Activated T-cell treated with anti-CD3 and anti-CD28 coated beads for 4 hours (primary cell): ENCODE results near the gene TRAPPC2L.
"Not testable (repeated sequence)": the region's sequence is repeated elsewhere in the genome, so short reads cannot be mapped to it uniquely, and the experiment has no call there.

Experiments
- DNase-seq: peaks from one replicate; pipeline ENCODE4 v3.0.0-alpha.2; 2020

TRAPPC2L gene

DNA sequence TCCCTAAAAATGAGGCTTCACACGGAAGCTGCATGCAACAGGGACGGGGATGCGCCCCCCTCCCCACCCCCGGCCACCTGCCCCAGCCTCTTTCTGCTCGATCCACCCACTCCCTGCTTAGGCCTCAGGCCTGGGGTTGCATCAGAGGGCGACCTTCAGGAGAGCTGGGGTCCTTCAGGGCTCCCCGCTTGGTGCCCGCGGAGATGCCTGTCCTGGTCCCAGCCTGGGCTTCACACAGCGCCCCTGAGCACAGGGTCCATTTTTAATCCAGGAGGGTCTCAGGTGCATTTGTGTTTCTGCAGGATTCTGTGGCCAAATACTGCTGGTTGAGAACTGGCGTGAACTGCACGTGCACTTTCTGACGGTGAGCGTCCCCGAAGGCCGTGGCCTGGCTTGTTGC, 37.8 kb upstream of the TRAPPC2L start:
- no peak for DNase-seq

- DNase-seq, result no peak
These were observed 36.4 kb upstream of the TRAPPC2L start for GRCh38 chr16:88820385-88821025.

DNA sequence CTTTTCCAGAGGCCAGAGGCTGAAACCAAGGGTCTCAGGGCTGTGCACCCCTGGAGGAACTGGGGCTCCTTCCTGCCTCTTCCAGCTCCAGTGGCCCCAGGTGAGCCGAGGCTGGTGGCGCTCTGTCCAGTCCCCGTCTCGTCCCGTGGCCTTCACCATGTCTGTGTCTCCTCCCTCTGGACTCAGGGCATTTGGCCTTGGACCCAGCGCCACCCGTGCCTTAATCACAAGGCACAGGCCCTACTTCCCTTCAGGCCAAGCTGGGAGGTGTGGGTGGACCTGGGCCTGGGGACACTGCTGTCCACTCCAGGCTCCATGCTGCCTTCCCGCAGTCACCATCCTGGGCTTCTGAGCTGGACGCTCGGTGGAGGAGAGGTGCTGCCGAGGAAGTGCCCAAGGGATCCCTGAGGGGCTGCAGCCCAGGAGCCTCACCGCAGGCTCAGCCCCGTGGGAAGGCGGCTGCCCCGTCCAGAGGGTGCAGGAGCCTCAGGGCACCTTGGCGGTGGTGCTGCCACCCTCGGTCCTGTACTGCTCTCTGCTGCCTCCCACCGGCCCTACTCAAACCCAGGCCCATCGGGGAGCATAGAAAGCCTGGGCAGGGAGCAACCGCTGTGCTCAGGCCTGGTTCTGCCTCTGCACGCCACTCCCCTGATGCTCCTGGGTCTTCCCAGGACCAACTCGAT, 35.6 kb upstream of the TRAPPC2L start:
- DNase-seq, result no peak

DNA sequence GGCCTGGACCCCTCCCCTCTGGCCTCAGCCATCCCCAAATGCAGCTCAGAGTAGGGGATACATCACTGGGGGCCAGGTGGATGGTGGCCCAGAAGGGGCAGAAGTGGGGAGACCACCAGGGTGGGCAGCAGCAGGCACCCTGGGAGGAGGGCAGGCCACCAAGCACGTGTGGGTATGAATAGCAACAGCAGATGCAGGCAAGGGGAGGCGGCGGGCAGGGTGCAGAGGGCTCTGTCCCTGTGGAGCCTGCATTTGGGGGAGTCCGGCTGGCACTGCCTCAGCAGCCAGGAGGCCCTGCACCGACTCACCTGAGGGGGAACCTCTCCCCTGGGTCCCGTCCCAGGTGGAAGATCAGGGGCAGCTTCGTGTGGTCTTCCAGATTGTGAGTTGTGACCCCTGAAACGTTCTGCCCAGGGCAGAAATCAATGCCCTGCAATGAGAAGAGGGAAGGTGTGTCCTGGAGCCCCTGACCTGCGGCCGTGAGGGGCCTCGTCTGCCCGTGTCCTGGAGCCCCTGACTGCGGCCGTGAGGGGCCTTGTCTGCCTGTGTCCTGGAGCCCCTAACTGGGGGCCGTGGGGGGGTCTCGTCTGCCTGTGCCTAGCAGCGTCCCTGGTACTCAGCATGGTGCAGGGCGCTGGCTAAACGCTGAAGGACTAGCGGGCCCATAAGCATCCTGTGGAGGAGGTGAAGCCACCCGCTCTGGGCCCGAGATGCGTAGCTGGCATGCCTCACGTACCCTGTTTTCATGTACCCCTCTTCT, 34.5 kb upstream of the TRAPPC2L start:
- no peak for DNase-seq

- DNase-seq, result not testable (repeated sequence)
These were observed 33.3 kb upstream of the TRAPPC2L start for GRCh38 chr16:88823646-88824045.

DNA sequence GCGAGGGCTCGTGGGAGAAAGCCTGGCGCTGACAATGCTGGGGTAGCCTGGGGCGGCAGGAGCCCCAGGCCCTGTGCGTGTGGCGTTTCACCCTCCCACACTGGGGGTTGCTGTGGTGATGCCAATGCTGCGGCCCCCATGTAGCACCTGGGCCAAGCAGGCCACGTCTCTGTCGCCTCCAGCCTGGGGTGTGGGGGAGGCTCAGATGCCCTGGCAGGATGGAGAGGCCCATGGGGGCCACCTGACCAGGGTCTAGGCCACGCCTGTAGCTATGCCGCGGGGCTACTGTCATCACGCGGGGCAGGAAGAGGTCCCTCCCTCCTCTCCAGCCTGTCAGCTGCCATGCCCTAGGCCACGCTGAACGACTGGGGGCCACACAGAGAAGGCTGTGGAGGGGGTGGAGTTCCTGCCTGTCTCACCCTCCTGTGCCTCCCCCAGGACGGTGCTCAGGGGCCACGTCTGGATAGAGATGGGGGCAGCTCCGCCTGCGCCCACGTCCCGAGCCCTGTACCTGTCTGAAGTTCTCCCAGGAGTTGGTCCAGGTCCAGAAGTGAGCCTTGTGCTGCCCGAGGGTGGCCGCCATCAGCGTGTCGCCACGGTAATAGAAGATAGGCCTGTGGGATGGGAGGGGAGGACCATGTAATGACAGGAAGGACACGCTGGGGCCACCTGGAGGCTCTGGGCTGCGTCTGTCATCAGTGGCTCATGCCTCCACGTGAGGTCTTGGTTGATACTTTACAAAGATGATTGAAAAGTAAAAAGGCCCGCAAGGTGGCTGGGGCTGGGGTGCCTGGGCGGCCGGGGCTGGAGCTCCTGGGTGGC, 32.5 kb upstream of the TRAPPC2L start:
- no peak for DNase-seq

DNA sequence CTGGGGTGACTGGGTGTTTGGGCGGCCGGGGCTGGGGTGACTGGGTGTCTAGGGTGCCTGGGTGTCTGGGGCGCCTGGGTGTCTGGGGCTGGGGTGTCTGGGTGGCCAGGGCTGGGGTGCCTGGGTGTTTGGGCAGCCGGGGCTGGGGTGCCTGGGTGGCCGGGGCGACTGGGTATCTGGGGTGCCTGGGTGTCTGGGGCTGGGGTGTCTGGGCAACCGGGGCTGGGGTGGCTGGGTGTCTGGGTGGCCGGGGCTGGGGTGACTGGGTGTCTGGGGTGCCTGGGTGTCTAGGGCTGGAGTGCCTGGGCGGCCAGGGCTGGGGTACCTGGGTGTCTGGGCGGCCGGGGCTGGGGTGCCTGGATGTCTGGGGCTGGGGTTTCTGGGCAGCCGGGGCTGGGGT, 31.8 kb upstream of the TRAPPC2L start:
- no peak for DNase-seq

DNA sequence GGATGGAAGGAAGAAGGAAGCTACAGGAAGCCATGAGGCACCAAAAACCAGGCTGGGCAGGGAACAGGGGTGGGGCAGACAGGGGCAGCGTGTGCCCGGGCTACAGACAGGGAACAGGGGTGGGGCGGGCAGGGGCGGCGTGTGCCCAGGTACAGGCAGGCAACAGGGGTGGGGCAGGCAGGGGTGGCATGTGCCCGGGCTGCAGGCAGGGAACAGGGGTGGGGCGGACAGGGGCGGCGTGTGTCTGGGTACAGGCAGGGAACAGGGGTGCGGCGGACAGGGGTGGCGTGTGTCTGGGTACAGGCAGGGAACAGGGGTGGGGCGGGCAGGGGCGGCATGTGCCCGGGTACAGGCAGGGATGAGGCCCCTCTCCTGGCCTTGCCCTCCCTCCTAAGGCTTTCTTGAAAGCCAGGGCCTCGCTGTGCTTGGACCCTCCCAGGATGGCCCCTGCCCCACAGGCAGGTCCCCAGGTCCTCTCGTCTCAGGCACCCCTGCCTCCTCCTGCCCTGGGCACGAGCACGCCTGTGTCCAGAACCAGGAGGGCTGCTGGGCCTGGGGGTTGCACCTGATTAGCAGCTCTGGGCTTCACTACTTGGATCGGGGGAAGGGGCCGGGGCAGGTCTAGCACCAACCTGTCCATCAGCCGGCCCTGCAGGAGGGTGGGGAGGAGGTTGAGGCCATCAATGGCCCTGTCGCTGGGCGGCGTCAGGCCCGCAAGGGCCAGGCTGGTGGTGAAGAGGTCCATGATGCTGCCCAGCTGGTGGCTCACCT, 30.7 kb upstream of the TRAPPC2L start:
- no peak for DNase-seq

GRCh38 chr16:88827727-88828126, 29.2 kb upstream of the TRAPPC2L start:
- DNase-seq, result no peak

GRCh38 chr16:88828711-88829110, 28.2 kb upstream of the TRAPPC2L start:
- no peak for DNase-seq

GRCh38 chr16:88830258-88830657, 26.7 kb upstream of the TRAPPC2L start:
- DNase-seq, result no peak

- no peak for DNase-seq
These were observed 26.1 kb upstream of the TRAPPC2L start for GRCh38 chr16:88830783-88831182.

- DNase-seq, result no peak
These were observed 25.1 kb upstream of the TRAPPC2L start for GRCh38 chr16:88831838-88832237.

DNA sequence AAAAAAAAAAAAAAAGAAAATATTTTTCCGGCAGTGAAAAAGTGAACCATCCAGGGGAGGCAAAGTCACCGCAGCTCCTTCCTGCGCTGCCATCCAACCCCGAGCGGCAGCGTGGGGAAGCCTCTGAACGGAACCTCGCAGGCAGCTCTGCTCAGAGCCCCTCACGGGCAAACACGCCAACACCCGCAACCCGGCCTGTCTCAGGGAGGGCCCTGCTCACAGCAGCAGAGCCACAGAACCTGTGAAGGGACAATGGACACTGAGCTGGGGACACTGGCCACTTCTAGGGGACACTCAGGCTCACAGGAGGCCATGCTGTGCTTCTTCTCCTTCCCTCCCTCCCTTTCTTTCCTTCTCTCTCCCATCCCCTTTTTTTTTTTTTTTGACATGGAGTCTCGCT, 23.8 kb upstream of the TRAPPC2L start:
- DNase-seq, result no peak

DNA sequence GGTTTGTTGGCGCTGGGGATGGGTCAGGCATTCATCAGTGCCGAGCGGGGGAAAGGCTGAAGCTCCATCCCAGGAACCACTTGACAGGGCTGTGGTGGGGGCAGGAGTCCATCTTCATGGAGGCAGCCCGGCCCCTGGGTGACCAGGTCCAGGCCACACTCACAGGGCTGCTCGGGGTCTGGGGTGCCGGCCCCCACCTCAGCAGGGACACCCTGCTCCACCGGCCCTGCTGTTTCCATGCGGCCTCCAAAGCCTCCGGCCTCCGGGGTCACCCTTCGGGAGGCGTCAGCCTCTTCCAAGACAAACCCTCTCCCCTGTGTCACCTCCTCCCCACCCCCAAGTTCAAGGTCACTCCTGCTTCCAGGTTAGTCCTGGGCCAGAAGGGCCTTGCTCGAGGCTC, 22.3 kb upstream of the TRAPPC2L start:
- DNase-seq, result no peak

DNA sequence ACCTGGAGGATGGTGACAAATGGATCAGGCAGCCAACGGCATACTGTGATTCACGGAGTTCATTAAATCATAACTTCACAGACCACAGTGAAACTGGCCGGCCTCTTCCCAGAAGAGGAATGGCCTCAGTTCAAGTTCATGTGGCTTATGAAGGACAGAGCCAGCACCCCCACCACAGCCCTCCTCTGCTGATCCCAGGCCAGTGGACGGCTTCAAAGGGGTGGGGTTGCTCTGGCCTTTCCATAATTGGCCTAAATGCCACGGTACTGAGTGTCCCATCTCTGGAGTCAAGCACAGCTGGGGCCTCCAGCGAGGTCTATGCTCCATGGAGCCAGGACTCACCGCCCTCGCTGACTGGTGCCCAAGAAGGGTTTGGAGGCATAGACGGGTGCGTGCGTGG, 21.5 kb upstream of the TRAPPC2L start:
- no peak for DNase-seq

- no peak for DNase-seq
These were observed 21.1 kb upstream of the TRAPPC2L start for GRCh38 chr16:88835818-88836217.

DNA sequence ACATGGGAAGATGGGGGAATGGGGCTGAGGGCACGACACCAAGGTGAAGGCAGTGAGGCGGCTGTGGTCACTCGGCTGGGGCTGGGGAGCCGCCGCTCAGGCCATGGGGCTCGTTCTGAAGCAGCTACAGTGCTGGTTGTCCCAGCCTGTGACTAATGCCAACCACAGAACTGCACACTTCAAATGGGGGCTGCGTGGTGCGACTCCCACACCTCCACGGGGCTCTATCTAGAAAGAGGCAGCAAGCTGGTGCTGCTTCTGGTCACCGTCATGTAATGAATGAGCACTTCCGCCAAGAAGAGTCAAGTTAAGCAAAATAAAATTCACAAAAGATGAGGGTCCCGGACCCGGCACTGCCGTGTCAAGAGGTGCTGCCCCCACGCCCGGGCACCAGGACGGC, 20.1 kb upstream of the TRAPPC2L start:
- no peak for DNase-seq

DNA sequence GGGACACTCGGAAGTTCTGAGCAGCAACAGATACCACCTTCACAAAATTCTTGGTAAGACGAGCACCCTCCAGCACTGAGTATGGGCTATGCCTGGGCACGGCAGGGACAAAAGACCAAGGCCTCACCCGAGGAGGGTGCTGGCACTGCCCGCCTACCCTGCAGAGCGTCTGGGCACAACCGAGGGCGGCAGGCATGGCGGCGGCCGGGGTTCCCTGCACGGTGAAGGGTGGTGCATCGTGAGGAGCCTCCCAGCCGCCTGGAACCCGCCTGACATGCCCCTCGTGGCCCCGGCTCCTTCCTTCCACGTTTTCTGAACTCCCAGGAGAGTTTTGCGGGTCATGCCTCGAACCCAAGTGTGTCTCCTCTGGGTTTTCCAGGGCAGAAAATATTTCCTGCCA, 19.1 kb upstream of the TRAPPC2L start:
- no peak for DNase-seq

GRCh38 chr16:88838566-88838965, 18.4 kb upstream of the TRAPPC2L start:
- DNase-seq, result no peak

GRCh38 chr16:88839026-88839529, 17.8 kb upstream of the TRAPPC2L start:
- no peak for DNase-seq
